Endothelial cell (in vitro differentiated cells): ENCODE data around the gene CES4A. TPM values are rescaled to one million over a fixed set of nuclear protein-coding genes. Genes with fewer than 3 reads are reported as not detected.
"Not testable (repeated sequence)": the region's sequence is repeated elsewhere in the genome, so short reads cannot be mapped to it uniquely, and the experiment has no call there.

Source experiments
- DNase-seq: peaks from one replicate; pipeline ENCODE4 v3.0.0; 2021; ENCODE audit warnings: low spot score
- H3K27ac Mint-ChIP-seq: one replicate; pipeline ENCODE4 v1.8.0; 2021; ENCODE audit warnings: mixed read lengths, inconsistent platforms; ENCODE audit not compliant: unreplicated experiment
- H3K27me3 Mint-ChIP-seq: one replicate; pipeline ENCODE4 v1.8.0; 2021; ENCODE audit warnings: mild to moderate bottlenecking, moderate library complexity, mixed read lengths, inconsistent platforms; ENCODE audit not compliant: unreplicated experiment
- H3K36me3 Mint-ChIP-seq: one replicate; pipeline ENCODE4 v1.8.0; 2021; ENCODE audit warnings: mild to moderate bottlenecking, low read depth, mixed read lengths, inconsistent platforms; ENCODE audit not compliant: unreplicated experiment
- H3K4me1 Mint-ChIP-seq: one replicate; pipeline ENCODE4 v1.8.0; 2021; ENCODE audit warnings: mild to moderate bottlenecking, mixed read lengths, inconsistent platforms; ENCODE audit not compliant: unreplicated experiment
- H3K4me3 Mint-ChIP-seq: one replicate; pipeline ENCODE4 v1.8.0; 2021; ENCODE audit warnings: mild to moderate bottlenecking, mixed read lengths, inconsistent platforms; ENCODE audit not compliant: unreplicated experiment
- H3K9me3 Mint-ChIP-seq: one replicate; pipeline ENCODE4 v1.8.0; 2021; ENCODE audit warnings: mixed read lengths, inconsistent platforms; ENCODE audit not compliant: unreplicated experiment
- CTCF ChIP-seq: fragments of 200-600 bp; sonication (generic); IDR thresholded peaks from one replicate; pipeline ENCODE4 v1.5.0; 2021; ENCODE audit warnings: antibody characterized with exemption; ENCODE audit not compliant: unreplicated experiment
- total RNA-seq: library from RNA; stranded (reverse); fragmentation: NEBNext Ultra II Directional; extraction: Animal tissue kit (Norgen Biotek cat#: 25700); gene quantifications from one replicate; pipeline ENCODE4 v1.2.1, GENCODE V29; 2021; ENCODE audit not compliant: unreplicated experiment

Gene CES4A
- total RNA-seq, 1 donor from 2014 or later = 1.1 TPM

- H3K27ac Mint-ChIP-seq = no peak overlapping the region
- H3K4me1 Mint-ChIP-seq = no peaks in the 10 kb centered on the region
- no peaks in the 10 kb centered on the region for H3K27me3 Mint-ChIP-seq
- no peaks in the 10 kb centered on the region for H3K9me3 Mint-ChIP-seq
- TF ChIP-seq CTCF = no peak
- H3K36me3 Mint-ChIP-seq = no peaks in the 10 kb centered on the region
- DNase-seq = no peak
- no peak overlapping the region for H3K4me3 Mint-ChIP-seq
Measured at GRCh38 chr16:66950971-66951790, 37.2 kb upstream of the CES4A start.

DNA sequence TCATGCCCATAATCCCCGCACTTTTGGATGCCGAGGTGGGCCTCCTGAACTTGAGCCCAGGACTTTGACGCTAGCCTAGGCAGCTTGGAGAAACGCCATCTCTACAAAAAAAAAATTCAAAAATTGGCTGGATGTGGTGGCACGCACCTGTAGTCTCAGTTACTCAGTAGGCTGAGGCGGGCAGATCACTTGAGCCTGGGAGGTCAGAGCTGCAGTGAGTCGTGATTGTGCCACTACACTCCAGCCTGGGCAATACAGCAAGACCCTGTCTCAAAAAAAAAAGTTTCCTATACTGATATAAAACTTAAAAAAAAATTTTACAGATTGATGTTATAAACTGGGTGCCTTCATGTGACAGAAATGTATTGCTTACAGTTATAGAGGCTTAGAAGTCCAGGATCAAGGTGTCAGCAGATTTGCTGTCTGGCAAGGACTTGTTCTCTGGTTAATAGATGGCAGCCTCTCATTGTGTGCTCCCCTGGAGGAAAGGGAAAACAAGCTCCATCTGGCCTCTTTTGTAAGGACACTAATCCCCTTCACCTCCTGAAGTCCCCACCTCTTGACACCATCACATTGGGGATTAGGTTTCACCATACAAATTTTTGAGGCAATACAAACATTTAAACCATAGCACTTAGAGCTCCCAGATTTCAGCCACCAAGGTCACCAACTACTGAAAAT, 35.8 kb upstream of the CES4A start:
- no peak for DNase-seq
- TF ChIP-seq CTCF = no peak
- Mint-ChIP-seq H3K4me1 (no peaks in the 10 kb centered on the region), H3K27ac (no peak overlapping the region), H3K9me3 (no peaks in the 10 kb centered on the region), H3K27me3 (no peaks in the 10 kb centered on the region), H3K36me3 (no peaks in the 10 kb centered on the region), H3K4me3 (no peak overlapping the region)

GRCh38 chr16:66953462-66954096, 34.8 kb upstream of the CES4A start:
- no peak overlapping the region for H3K4me3 Mint-ChIP-seq
- no peak overlapping the region for H3K27ac Mint-ChIP-seq
- H3K9me3 Mint-ChIP-seq = no peaks in the 10 kb centered on the region
- DNase-seq = no peak
- no peaks in the 10 kb centered on the region for H3K27me3 Mint-ChIP-seq
- no peaks in the 10 kb centered on the region for H3K4me1 Mint-ChIP-seq
- no peaks in the 10 kb centered on the region for H3K36me3 Mint-ChIP-seq
- no peak for TF ChIP-seq CTCF

DNA sequence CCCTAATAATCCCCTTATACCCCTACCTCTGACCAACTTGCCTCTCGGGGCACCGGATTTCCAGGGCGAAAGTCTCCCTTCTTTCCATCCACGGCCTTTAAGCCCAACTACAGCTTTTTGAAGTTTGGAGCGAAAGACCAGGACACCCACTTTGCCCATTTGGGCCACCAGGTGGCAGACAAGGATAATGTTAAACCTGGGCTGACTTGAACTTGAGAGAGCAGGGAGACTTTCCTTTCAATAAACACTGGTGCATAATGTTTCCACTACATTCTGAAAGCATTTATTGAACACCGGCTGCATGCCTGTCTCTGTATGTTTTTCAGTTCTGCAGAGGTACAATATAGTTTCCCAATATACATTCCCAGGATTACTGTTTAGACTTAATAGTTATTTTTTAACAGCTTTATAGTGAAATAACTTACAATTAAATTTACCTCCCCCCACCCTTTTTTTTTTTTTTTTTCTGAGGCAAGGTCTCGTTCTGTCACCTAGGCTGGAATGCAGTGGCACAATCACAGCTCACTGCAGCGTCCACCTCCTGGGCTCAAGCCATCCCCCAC, 34.2 kb upstream of the CES4A start:
- peak; percentile 79 for DNase-seq
- Mint-ChIP-seq H3K4me3 (no peak overlapping the region), H3K27me3 (no peaks in the 10 kb centered on the region), H3K27ac (no peak overlapping the region), H3K4me1 (no peaks in the 10 kb centered on the region), H3K9me3 (no peaks in the 10 kb centered on the region), H3K36me3 (no peaks in the 10 kb centered on the region)
- peak; percentile 86 for TF ChIP-seq CTCF

- H3K9me3 Mint-ChIP-seq, H3K27me3 Mint-ChIP-seq, H3K4me1 Mint-ChIP-seq, H3K4me3 Mint-ChIP-seq, H3K27ac Mint-ChIP-seq, H3K36me3 Mint-ChIP-seq, DNase-seq: not testable (repeated sequence)
Measured at GRCh38 chr16:66955363-66956153, 32.8 kb upstream of the CES4A start.

DNA sequence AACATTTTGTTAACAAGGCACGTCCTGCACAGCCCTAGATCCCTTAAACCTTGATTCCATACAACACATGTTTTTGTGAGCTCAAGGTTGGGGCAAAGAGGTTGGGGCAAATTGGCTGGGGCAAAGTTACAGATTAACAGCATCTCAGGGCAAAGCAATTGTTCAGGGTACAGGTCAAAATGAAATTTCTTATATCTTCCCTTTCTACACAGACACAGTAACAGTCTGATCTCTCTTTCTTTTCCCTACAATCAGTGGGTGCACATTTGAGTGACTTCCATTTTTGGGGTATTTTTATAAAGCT, 32.3 kb upstream of the CES4A start:
- not testable (repeated sequence) for H3K4me3 Mint-ChIP-seq, H3K4me1 Mint-ChIP-seq, H3K9me3 Mint-ChIP-seq, H3K27me3 Mint-ChIP-seq, H3K27ac Mint-ChIP-seq, DNase-seq, H3K36me3 Mint-ChIP-seq
